Keratinocyte (primary cell): Measurements from ENCODE around the gene AHCYL2. TPM values are rescaled to one million over a fixed set of nuclear protein-coding genes. Genes with fewer than 3 reads are reported as not detected.

Experiments
- DNase-seq: peaks from one replicate; pipeline ENCODE4 v3.0.0-alpha.2; 2011; ENCODE audit warnings: low read depth, missing footprints, low spot score
- FAIRE-seq: peaks from 2 replicates; lab custom pipeline; 2011; peaks lifted over from hg19 to GRCh38; lab: Jason Lieb, UNC
- H2AFZ ChIP-seq: 2 replicates; pipeline ENCODE4 v1.6.0; 2012; ENCODE audit warnings: low read length, control low read depth, inconsistent platforms; ENCODE audit not compliant: control insufficient read depth
- H3K27ac ChIP-seq: 2 replicates; pipeline ENCODE4 v1.5.1; 2011; ENCODE audit warnings: low read length; ENCODE audit not compliant: control insufficient read depth, insufficient read depth
- H3K27me3 ChIP-seq: 3 replicates; pipeline ENCODE4 v1.6.0; 2011; ENCODE audit warnings: low read length; ENCODE audit not compliant: control insufficient read depth, insufficient read depth; ENCODE audit errors: extremely low read depth
- H3K36me3 ChIP-seq, 2 experiments: 2 replicates in 1 of 2; 3 replicates in 1 of 2; pipeline ENCODE4 v1.5.1; 2011; ENCODE audit warnings: low read length in 2 of 2, mild to moderate bottlenecking in 1 of 2; ENCODE audit not compliant: control insufficient read depth in 2 of 2, insufficient read depth in 2 of 2; ENCODE audit errors: extremely low read depth in 1 of 2
- H3K4me1 ChIP-seq: 3 replicates; pipeline ENCODE4 v1.5.1; 2011; ENCODE audit warnings: low read length; ENCODE audit not compliant: control insufficient read depth, insufficient read depth; ENCODE audit errors: extremely low read depth
- H3K4me2 ChIP-seq: 3 replicates; pipeline ENCODE4 v1.6.0; 2011; ENCODE audit warnings: low read depth, low read length; ENCODE audit not compliant: control insufficient read depth, insufficient read depth; ENCODE audit errors: extremely low read depth
- H3K4me3 ChIP-seq, 3 experiments: fragments of 200-600 bp in 1 of 3; sonication (generic) in 1 of 3; 2 replicates in 2 of 3; 3 replicates in 1 of 3; pipeline ENCODE4 v1.5.1; 2011 to 2016; ENCODE audit warnings: low read length in 3 of 3, mild to moderate bottlenecking in 3 of 3, control low read depth in 2 of 3, inconsistent platforms in 1 of 3, low read depth in 1 of 3, mixed read lengths in 1 of 3, mixed run types in 1 of 3, moderate library complexity in 1 of 3; ENCODE audit not compliant: control insufficient read depth in 2 of 3, insufficient read depth in 2 of 3; ENCODE audit errors: extremely low read depth in 1 of 3
- H3K79me2 ChIP-seq: 2 replicates; pipeline ENCODE4 v1.6.0; 2012; ENCODE audit warnings: low read length; ENCODE audit not compliant: control insufficient read depth, insufficient read depth
- H3K9ac ChIP-seq: 3 replicates; pipeline ENCODE4 v1.6.0; 2011; ENCODE audit warnings: low read length; ENCODE audit not compliant: control insufficient read depth, insufficient read depth; ENCODE audit errors: extremely low read depth
- H3K9me1 ChIP-seq: 3 replicates; pipeline ENCODE4 v1.6.0; 2011; ENCODE audit warnings: low read length; ENCODE audit not compliant: control insufficient read depth, insufficient read depth; ENCODE audit errors: extremely low read depth
- H3K9me3 ChIP-seq: 2 replicates; pipeline ENCODE4 v1.5.1; 2012; ENCODE audit warnings: low read depth, low read length; ENCODE audit not compliant: control insufficient read depth
- H4K20me1 ChIP-seq: 3 replicates; pipeline ENCODE4 v1.6.0; 2011; ENCODE audit warnings: low read length; ENCODE audit not compliant: control insufficient read depth, insufficient read depth; ENCODE audit errors: extremely low read depth
- EZH2 ChIP-seq: IDR thresholded peaks from one replicate; pipeline ENCODE4 v1.6.1; 2012; ENCODE audit warnings: inconsistent platforms, mild to moderate bottlenecking, low read length, moderate library complexity
- dilution Hi-C: fragments of 300-500 bp; cut with MboI; formaldehyde crosslinking; loops from one replicate; pipeline ENCODE4 v1.7.0; 2020; ENCODE audit warnings: low sequenced_read_pairs; ENCODE audit not compliant: extremely low pct_ligation_motif_present
- polyA plus RNA-seq, 5 experiments: library from polyadenylated mRNA; depleted of rRNA in 3 of 5; stranded (reverse) in 3 of 5; stranded (forward) in 1 of 5; unstranded in 1 of 5; fragments of >200 nt; gene quantifications; 1 replicate in 1 of 5; 2 replicates in 3 of 5; 3 replicates in 1 of 5; pipeline versions ENCODE4 v1.2.1 to v1.2.3, GENCODE V29; 2011 to 2012; ENCODE audit warnings: missing spikeins in 2 of 5, low read depth in 1 of 5, low replicate concordance in 1 of 5
- TF ChIP-seq, protein P1 (sequence below), 3 experiments: IDR thresholded peaks in 1 of 3; conservative IDR thresholded peaks in 1 of 3; optimal IDR thresholded peaks in 1 of 3; 2 replicates in 2 of 3; 3 replicates in 1 of 3; pipeline versions ENCODE3 to v1.5.1; 2011; ENCODE audit warnings: low read length in 3 of 3, mild to moderate bottlenecking in 3 of 3, moderate library complexity in 2 of 3, control low read depth in 1 of 3, inconsistent platforms in 1 of 3; ENCODE audit not compliant: insufficient read depth in 2 of 3; ENCODE audit errors: extremely low read depth in 1 of 3

The AHCYL2 gene
- polyA plus RNA-seq, 1 donor (not counting 4 experiments of a cell fraction or from before 2014, with no cell fraction given): 32.8 TPM

DNA sequence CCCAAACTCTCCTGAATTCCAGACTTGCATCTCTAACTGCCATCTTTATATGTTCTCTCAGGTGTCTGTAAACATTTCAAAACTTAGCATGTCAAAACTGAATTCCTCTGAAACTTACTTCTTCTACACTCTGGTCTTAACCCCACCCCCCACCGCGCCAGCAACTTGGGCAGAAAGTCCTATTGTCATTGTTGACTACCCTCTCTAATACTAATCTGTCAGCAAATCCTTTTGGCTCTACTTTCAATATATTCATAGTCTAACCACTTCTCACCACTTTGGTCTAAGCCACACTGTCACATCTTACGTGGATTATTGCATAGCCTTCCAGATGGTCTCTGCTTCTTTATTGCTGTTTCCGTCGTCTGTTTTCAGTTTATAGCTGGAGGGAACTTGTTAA is 86.6 kb downstream of the AHCYL2 start:
- no peaks in the 10 kb centered on the region for H3K36me3 ChIP-seq
- H3K9me1 ChIP-seq: no peaks in the 10 kb centered on the region
- no peak overlapping the region for H3K27ac ChIP-seq
- DNase-seq (no peak), FAIRE-seq (no peak)
- H3K9ac ChIP-seq: no peak overlapping the region
- H2AFZ ChIP-seq: no peak overlapping the region
- no peaks in the 10 kb centered on the region for H4K20me1 ChIP-seq
- no peaks in the 10 kb centered on the region for H3K9me3 ChIP-seq
- H3K4me3 ChIP-seq: no peak overlapping the region
- peaks cover 31% of the 10 kb centered on the region for H3K4me1 ChIP-seq
- H3K4me2 ChIP-seq: no peak overlapping the region
- H3K79me2 ChIP-seq: no peaks in the 10 kb centered on the region
- dilution Hi-C loops: no loop called here
- no peak for TF ChIP-seq EZH2
- TF ChIP-seq, protein P1, sequence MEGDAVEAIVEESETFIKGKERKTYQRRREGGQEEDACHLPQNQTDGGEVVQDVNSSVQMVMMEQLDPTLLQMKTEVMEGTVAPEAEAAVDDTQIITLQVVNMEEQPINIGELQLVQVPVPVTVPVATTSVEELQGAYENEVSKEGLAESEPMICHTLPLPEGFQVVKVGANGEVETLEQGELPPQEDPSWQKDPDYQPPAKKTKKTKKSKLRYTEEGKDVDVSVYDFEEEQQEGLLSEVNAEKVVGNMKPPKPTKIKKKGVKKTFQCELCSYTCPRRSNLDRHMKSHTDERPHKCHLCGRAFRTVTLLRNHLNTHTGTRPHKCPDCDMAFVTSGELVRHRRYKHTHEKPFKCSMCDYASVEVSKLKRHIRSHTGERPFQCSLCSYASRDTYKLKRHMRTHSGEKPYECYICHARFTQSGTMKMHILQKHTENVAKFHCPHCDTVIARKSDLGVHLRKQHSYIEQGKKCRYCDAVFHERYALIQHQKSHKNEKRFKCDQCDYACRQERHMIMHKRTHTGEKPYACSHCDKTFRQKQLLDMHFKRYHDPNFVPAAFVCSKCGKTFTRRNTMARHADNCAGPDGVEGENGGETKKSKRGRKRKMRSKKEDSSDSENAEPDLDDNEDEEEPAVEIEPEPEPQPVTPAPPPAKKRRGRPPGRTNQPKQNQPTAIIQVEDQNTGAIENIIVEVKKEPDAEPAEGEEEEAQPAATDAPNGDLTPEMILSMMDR (optimal IDR thresholded peaks at IDR 0.05 in 1 of 3, IDR thresholded peaks at IDR 0.05 in 1 of 3, conservative IDR thresholded peaks at IDR 0.05 in 1 of 3; ENCODE audit: extremely low read depth in 1 of 3, insufficient read depth in 2 of 3, low read length in 3 of 3): no peak
- H3K27me3 ChIP-seq: no peaks in the 10 kb centered on the region

DNA sequence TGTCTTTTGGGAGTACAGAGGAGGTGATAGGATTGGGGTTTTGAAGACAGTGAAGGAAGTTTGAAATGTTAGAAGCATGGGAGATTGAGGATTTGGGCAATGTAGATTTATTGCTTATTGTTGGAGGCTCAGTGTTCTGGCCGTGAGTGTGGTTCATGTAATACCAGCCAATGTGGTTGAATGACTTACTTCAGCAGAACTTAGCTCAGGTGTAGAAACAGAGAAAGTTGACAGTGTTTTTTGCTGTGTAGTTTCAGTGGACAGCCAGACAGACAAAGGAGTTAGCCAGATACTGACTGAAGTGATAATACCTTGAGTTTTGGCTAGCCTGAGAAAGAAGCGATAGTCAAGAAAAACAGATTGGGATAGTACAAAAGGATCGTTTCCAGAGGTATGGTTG is 88.5 kb downstream of the AHCYL2 start:
- no peaks in the 10 kb centered on the region for H3K79me2 ChIP-seq
- no peak for FAIRE-seq
- TF ChIP-seq, protein P1 (optimal IDR thresholded peaks at IDR 0.05 in 1 of 3, IDR thresholded peaks at IDR 0.05 in 1 of 3, conservative IDR thresholded peaks at IDR 0.05 in 1 of 3; ENCODE audit: extremely low read depth in 1 of 3, insufficient read depth in 2 of 3, low read length in 3 of 3): no peak
- no peak for TF ChIP-seq EZH2
- H3K9me3 ChIP-seq: no peaks in the 10 kb centered on the region
- no peaks in the 10 kb centered on the region for H3K27me3 ChIP-seq
- no peak overlapping the region for H3K9ac ChIP-seq
- no peak overlapping the region for H2AFZ ChIP-seq
- no peaks in the 10 kb centered on the region for H3K36me3 ChIP-seq
- H3K27ac ChIP-seq: no peak overlapping the region
- no peaks in the 10 kb centered on the region for H3K9me1 ChIP-seq
- H3K4me2 ChIP-seq: no peak overlapping the region
- H4K20me1 ChIP-seq: no peaks in the 10 kb centered on the region
- no peak for DNase-seq
- peaks cover 12% of the 10 kb centered on the region for H3K4me1 ChIP-seq
- dilution Hi-C loops: no loop called here
- no peak overlapping the region for H3K4me3 ChIP-seq
